ENCODE results near the gene METTL3. TPM values are rescaled to one million over a fixed set of nuclear protein-coding genes. Genes with fewer than 3 reads are reported as not detected.

The METTL3 gene
- total and polyA plus RNA-seq, 2 of the 8 experiments (the other 6 are each of a cell fraction or from before 2014, with no cell fraction given): 103 to 144 TPM

DNA sequence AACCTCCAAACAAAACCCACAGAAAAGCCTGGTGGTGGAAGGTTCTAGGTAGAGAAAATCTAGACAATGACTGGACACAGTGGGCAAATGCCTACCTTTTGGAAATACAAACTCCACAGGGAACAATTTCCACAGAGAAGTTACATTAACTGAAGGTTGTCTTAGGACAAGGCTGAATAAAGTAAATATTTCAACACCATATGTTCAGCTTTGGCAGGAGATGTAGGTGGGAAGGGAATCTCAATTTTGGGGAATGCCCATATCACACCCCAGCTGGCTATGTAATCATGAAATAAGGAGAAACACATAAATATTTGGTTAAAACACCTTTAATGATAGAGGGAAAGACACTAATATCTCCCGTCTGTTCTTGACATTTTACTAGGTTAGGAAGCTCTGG, 9.6 kb upstream of the METTL3 start:
- no peaks in the 10 kb centered on the region for H3K27me3 ChIP-seq (replicated peaks in 1 of 4; ENCODE audit: control insufficient read depth in 3 of 4, extremely low read depth in 1 of 4, insufficient read depth in 3 of 4, low read length in 3 of 4)
- peaks cover 3 to 30% of the 10 kb centered on the region in 2 experiments for H4K20me1 ChIP-seq (replicated peaks in 1 of 2; ENCODE audit: control insufficient read depth in 1 of 2, insufficient read depth in 2 of 2, low read length in 2 of 2)
- H3K79me2 ChIP-seq (ENCODE audit: control insufficient read depth in 1 of 2, insufficient read depth in 2 of 2, low read length in 2 of 2): peaks cover 10 to 48% of the 10 kb centered on the region in 2 experiments
- H2AK5ac ChIP-seq (ENCODE audit: low read depth, low read length): no peak overlapping the region
- TF ChIP-seq USF2 (IDR thresholded peaks at IDR 0.05; ENCODE audit: low read length): no peak
- TF ChIP-seq CREB1 (IDR thresholded peaks at IDR 0.05): no peak
- TF ChIP-seq SIRT6 (IDR thresholded peaks at IDR 0.05; ENCODE audit: low read length): no peak
- TF ChIP-seq RNF2 (IDR thresholded peaks at IDR 0.05; ENCODE audit: borderline replicate concordance, low read depth, low read length, missing control alignments, poor library complexity, severe bottlenecking): no peak
- TF ChIP-seq BRCA1 (IDR thresholded peaks at IDR 0.05; ENCODE audit: low read depth, low read length): no peak
- no peak for TF ChIP-seq NRF1 (IDR thresholded peaks at IDR 0.05; ENCODE audit: low read depth, low read length)
- TF ChIP-seq CHD2 (IDR thresholded peaks at IDR 0.05; ENCODE audit: low read length): no peak
- DNase-seq (ENCODE audit: low read depth in 1 of 2, low spot score in 2 of 2): no peak
- no peak overlapping the region for H4K91ac ChIP-seq (replicated peaks; ENCODE audit: insufficient read length, low read length)
- peaks cover 19% of the 10 kb centered on the region for H3K79me1 ChIP-seq (ENCODE audit: low read depth, low read length)
- no peak overlapping the region for H4K5ac ChIP-seq (ENCODE audit: insufficient read length, low read depth, low read length)
- no peak overlapping the region for H3K27ac ChIP-seq (ENCODE audit: low read depth, low read length)
- H2BK15ac ChIP-seq (ENCODE audit: low read length): no peak overlapping the region
- no peak overlapping the region for H3K18ac ChIP-seq (ENCODE audit: extremely low read depth, low read length)
- 94% methylated on average over 1 of the region's 1 CpG; no CpG with 5 or more reads in 1 of the 2 experiments for WGBS, 2 experiments (ENCODE audit: extremely low coverage in 1 of 2, insufficient coverage in 1 of 2, insufficient read length in 1 of 2, insufficient replicate concordance in 2 of 2, low coverage in 1 of 2, low lambda C conversion rate in 2 of 2, missing lambda C conversion rate in 1 of 2)
- no peak overlapping the region for H2BK20ac ChIP-seq (ENCODE audit: low read length)
- no peak overlapping the region for H3K14ac ChIP-seq (ENCODE audit: insufficient read length)
- no peak overlapping the region for H3K4me3 ChIP-seq (ENCODE audit: extremely low read depth in 1 of 4, insufficient read depth in 2 of 4, low read depth in 3 of 4, low read length in 4 of 4)
- ChIA-PET CTCF (ENCODE audit: partially characterized antibody) (interaction anchor here (1.9 to 3.3 kb wide), 2 partner anchors 22 to 36 kb away, joined by 7 to 14 read pairs; no protein-coding TSS in a partner anchor), POLR2A (ENCODE audit: partially characterized antibody) (interaction anchor here (0.8 to 32.5 kb wide), 5 partner anchors 2 to 43 kb away, joined by 3 to 769 read pairs (median 11); partner anchors contain the start of genes METTL3, RAB2B, SALL2 and TOX4)
- no peak overlapping the region for H2BK120ac ChIP-seq (replicated peaks; ENCODE audit: low read depth, low read length)
- H3K4me1 ChIP-seq (replicated peaks in 1 of 4; ENCODE audit: control insufficient read depth in 3 of 4, insufficient read depth in 4 of 4, low read length in 3 of 4): peaks cover 0 to 45% (median 27%) of the 10 kb centered on the region in 4 experiments; a peak in 6 of 7 replicates
- H3K4me2 ChIP-seq (ENCODE audit: insufficient read depth in 1 of 2, low read depth in 2 of 2, low read length in 2 of 2): peak overlapping the region in 1 of 2 experiments; percentile 81; a peak in 1 of 4 replicates
- no peak overlapping the region for H2AFZ ChIP-seq (ENCODE audit: low read length)
- FAIRE-seq: no peak
- peaks cover 24 to 62% (median 37%) of the 10 kb centered on the region in 4 experiments for H3K36me3 ChIP-seq (ENCODE audit: control insufficient read depth in 2 of 4, insufficient read depth in 4 of 4, low read length in 3 of 4)
- H3K56ac ChIP-seq (replicated peaks; ENCODE audit: insufficient read length, low read depth, low read length): no peak overlapping the region
- H3K9ac ChIP-seq (replicated peaks in 1 of 4; ENCODE audit: extremely low read depth in 1 of 4, low read depth in 3 of 4, low read length in 3 of 4): no peak overlapping the region
- H3K23ac ChIP-seq (ENCODE audit: insufficient read length): no peak overlapping the region
- H4K8ac ChIP-seq (ENCODE audit: extremely low read depth, insufficient read depth, low read length): no peak overlapping the region
- H2BK5ac ChIP-seq (ENCODE audit: low read depth, low read length): no peak overlapping the region
- H2BK12ac ChIP-seq (ENCODE audit: low read depth, low read length): no peak overlapping the region
- no peak overlapping the region for H3K4ac ChIP-seq (replicated peaks; ENCODE audit: insufficient read length, low read depth, low read length)
- H3K23me2 ChIP-seq (ENCODE audit: low read depth, low read length): peaks cover 8% of the 10 kb centered on the region
- no peaks in the 10 kb centered on the region for H3K9me3 ChIP-seq (ENCODE audit: insufficient read depth in 2 of 2, low read depth in 1 of 2, low read length in 1 of 2)
